ENCODE results near the gene HIP1R. TPM values are rescaled to one million over a fixed set of nuclear protein-coding genes. Genes with fewer than 3 reads are reported as not detected.

HIP1R gene
- total RNA-seq, 1 donor from 2014 or later = 22.2 TPM

DNA sequence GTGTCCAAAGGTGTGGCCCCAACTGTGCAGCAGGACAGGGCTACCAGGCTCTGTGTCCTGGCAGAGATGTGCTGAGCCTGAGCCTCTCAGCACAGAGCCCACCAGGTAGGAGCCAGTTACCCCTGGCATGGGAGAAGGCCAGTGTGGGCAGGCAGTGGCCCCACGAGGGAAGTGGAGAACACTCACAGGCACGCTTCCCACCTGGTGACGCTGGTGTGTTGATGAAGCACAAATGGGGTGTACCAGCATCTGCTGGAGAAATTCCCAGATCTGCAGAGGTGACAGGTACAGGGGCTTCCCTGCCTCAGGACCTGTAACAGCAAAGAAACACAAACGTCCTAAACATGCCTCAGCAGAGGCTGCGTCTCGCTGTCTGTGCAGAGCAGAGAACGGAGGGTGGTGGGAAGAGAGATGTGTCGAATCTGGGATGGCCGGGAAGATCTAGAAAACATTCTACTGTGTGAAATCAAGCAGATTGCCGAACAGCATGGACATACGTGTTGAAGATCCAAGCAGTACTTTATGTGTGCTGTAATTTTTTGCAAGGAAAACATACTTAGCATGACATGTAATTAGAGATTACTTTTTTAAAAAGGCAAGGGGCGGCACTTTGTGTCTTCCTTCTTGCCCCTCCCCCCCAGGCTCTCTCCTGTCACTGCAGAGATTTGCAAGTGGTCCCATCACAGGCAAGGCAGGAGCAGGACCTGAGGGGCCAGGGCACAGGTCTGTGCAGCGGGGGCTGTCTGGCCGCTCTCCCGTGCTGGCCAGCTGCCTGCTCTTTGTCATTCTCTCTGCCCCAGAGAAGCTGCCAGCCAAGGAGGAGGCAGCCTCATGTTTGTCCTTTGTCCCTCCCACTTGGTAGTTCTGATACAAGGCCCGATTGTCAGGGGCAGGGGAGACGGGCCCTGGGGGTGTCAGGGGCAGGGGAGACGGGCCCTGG lies 17.3 kb downstream of the HIP1R start:
- FAIRE-seq = no peak
- no peak overlapping the region for H3K27ac Mint-ChIP-seq (ENCODE audit: unreplicated experiment)
- no peak overlapping the region for H2AFZ ChIP-seq (ENCODE audit: low read depth, low read length)

DNA sequence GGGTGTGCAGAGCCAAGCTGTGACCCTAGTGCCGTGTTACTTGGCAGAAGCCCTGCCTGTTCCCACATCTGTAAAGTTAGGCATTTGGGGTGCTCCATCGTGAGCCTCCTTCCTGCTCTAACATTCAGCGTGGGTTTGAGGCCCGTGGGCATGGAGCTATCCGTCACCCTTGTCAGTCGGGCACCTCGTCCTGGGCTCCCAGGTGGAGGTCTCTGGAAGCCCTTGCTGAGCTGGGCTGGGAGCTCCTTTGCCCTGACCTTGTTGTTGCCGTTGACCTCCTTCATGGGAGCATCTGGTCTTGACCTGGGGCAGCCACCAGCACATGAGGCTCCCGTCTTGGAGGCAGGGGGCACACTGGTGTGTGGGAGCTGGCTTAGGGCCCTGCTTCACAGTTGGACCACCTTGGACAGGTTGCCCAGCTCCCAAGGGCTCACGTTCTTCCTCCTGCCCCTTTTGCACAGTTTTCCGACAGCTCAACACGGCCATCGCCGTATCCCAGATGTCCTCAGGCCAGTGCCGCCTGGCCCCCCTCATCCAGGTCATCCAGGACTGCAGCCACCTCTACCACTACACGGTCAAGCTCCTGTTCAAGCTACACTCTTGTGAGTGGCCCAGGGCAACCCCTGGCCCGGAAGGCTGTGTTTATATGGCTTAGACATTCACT lies 18.5 kb downstream of the HIP1R start:
- H3K9ac ChIP-seq (ENCODE audit: low read length) = no peak overlapping the region
- H3K9me3 Mint-ChIP-seq (ENCODE audit: unreplicated experiment) = no peaks in the 10 kb centered on the region
- DNase-seq (ENCODE audit: low read depth) = no peak
- TF ChIP-seq, protein P1, sequence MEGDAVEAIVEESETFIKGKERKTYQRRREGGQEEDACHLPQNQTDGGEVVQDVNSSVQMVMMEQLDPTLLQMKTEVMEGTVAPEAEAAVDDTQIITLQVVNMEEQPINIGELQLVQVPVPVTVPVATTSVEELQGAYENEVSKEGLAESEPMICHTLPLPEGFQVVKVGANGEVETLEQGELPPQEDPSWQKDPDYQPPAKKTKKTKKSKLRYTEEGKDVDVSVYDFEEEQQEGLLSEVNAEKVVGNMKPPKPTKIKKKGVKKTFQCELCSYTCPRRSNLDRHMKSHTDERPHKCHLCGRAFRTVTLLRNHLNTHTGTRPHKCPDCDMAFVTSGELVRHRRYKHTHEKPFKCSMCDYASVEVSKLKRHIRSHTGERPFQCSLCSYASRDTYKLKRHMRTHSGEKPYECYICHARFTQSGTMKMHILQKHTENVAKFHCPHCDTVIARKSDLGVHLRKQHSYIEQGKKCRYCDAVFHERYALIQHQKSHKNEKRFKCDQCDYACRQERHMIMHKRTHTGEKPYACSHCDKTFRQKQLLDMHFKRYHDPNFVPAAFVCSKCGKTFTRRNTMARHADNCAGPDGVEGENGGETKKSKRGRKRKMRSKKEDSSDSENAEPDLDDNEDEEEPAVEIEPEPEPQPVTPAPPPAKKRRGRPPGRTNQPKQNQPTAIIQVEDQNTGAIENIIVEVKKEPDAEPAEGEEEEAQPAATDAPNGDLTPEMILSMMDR (IDR thresholded peaks at IDR 0.05; ENCODE audit: insufficient read depth, low read depth, low read length) = no peak
- TF ChIP-seq EZH2 (IDR thresholded peaks at IDR 0.05; ENCODE audit: insufficient read depth, low read length) = no peak
- H3K27me3 ChIP-seq (ENCODE audit: insufficient read depth, low read length) = no peaks in the 10 kb centered on the region
- H3K79me2 ChIP-seq (ENCODE audit: insufficient read depth, low read length) = no peaks in the 10 kb centered on the region
- no peak overlapping the region for H3K4me3 ChIP-seq (ENCODE audit: insufficient read depth, low read depth, low read length)
- no peak overlapping the region for H3K4me3 Mint-ChIP-seq (ENCODE audit: unreplicated experiment)
- H3K4me1 ChIP-seq (ENCODE audit: insufficient read depth, low read length) = peaks cover 18% of the 10 kb centered on the region
- H3K9me3 ChIP-seq (ENCODE audit: insufficient read depth, low read depth, low read length) = no peaks in the 10 kb centered on the region
- H4K20me1 ChIP-seq (ENCODE audit: insufficient read depth, low read length) = no peaks in the 10 kb centered on the region
- H3K36me3 ChIP-seq (ENCODE audit: insufficient read depth, low read length) = no peaks in the 10 kb centered on the region
- no peak overlapping the region for H3K27ac Mint-ChIP-seq (ENCODE audit: unreplicated experiment)
- no peaks in the 10 kb centered on the region for H3K27me3 Mint-ChIP-seq (ENCODE audit: low read depth, unreplicated experiment)
- H3K4me2 ChIP-seq (ENCODE audit: low read length) = no peak overlapping the region
- H2AFZ ChIP-seq (ENCODE audit: low read depth, low read length) = no peak overlapping the region
- peaks cover 12% of the 10 kb centered on the region for H3K36me3 Mint-ChIP-seq (ENCODE audit: low read depth, unreplicated experiment)
- no peak for FAIRE-seq
- H3K27ac ChIP-seq (ENCODE audit: low read depth, low read length) = no peak overlapping the region
- peaks cover 12% of the 10 kb centered on the region for H3K4me1 Mint-ChIP-seq (ENCODE audit: low read depth, unreplicated experiment)

More for the DNA sequence above, 17.3 kb downstream of the HIP1R start:
- Histone ChIP-seq H4K20me1 (ENCODE audit: insufficient read depth, low read length) (no peaks in the 10 kb centered on the region), H3K79me2 (ENCODE audit: insufficient read depth, low read length) (no peaks in the 10 kb centered on the region), H3K36me3 (ENCODE audit: insufficient read depth, low read length) (no peaks in the 10 kb centered on the region), H3K27ac (ENCODE audit: low read depth, low read length) (peak overlapping the region; percentile 17), H3K4me3 (ENCODE audit: insufficient read depth, low read depth, low read length) (no peak overlapping the region), H3K4me1 (ENCODE audit: insufficient read depth, low read length) (peaks cover 18% of the 10 kb centered on the region), H3K9ac (ENCODE audit: low read length) (peak overlapping the region; percentile 6), H3K9me3 (ENCODE audit: insufficient read depth, low read depth, low read length) (no peaks in the 10 kb centered on the region), H3K4me2 (ENCODE audit: low read length) (peak overlapping the region; percentile 48), H3K27me3 (ENCODE audit: insufficient read depth, low read length) (no peaks in the 10 kb centered on the region)
- H3K9me3 Mint-ChIP-seq (ENCODE audit: unreplicated experiment) = no peaks in the 10 kb centered on the region
- no peaks in the 10 kb centered on the region for H3K27me3 Mint-ChIP-seq (ENCODE audit: low read depth, unreplicated experiment)
- peak overlapping the region; percentile 43 for H3K4me3 Mint-ChIP-seq (ENCODE audit: unreplicated experiment)
- TF ChIP-seq, protein P1 (IDR thresholded peaks at IDR 0.05; ENCODE audit: insufficient read depth, low read depth, low read length) = no peak
- no peak for TF ChIP-seq EZH2 (IDR thresholded peaks at IDR 0.05; ENCODE audit: insufficient read depth, low read length)
- peaks cover 11% of the 10 kb centered on the region for H3K36me3 Mint-ChIP-seq (ENCODE audit: low read depth, unreplicated experiment)
- peaks cover 12% of the 10 kb centered on the region for H3K4me1 Mint-ChIP-seq (ENCODE audit: low read depth, unreplicated experiment)
- no peak for DNase-seq (ENCODE audit: low read depth)

Data from astrocyte (in vitro differentiated cells and primary cell).